GM12872 (cell line): Measurements from ENCODE around the gene NXPH1.

Experiments
- CTCF ChIP-seq: IDR thresholded peaks from 3 replicates; pipeline ENCODE4 v1.5.1; 2011; ENCODE audit warnings: low read depth, mild to moderate bottlenecking, low read length, moderate library complexity; ENCODE audit not compliant: insufficient read depth

Gene NXPH1

GRCh38 chr7:8800986-8801385, 367.6 kb downstream of the NXPH1 start:
- TF ChIP-seq CTCF = no peak
